ENCODE measurements around the gene SLC9C1.
A peak's percentile ranks its signal among the peaks of the same experiment; 100 is the strongest.

The SLC9C1 gene

GRCh38 chr3:112136046-112136445 is 158.0 kb downstream of the SLC9C1 start:
- Histone ChIP-seq H3K4me3 (no peak overlapping the region), H3K27ac (no peak overlapping the region)

- peak overlapping the region in 4 of 21 experiments; percentile 20 to 61 (median 26) for H3K27ac ChIP-seq
- H3K4me3 ChIP-seq: no peak overlapping the region
Measured at GRCh38 chr3:112134335-112135124, 159.5 kb downstream of the SLC9C1 start.

GRCh38 chr3:112133626-112134334 is 160.2 kb downstream of the SLC9C1 start:
- peak overlapping the region in 5 of 21 experiments; percentile 3 to 78 (median 26) for H3K27ac ChIP-seq
- no peak overlapping the region for H3K4me3 ChIP-seq

- peak within 1 kb of the TSS in 7 of 21 experiments; percentile 9 to 78 (median 40) for H3K27ac ChIP-seq
- H3K4me3 ChIP-seq: peak within 1 kb of the TSS in 2 of 7 experiments; percentile 3 to 6
Measured at GRCh38 chr3:112132975-112133448, 161.0 kb downstream of the SLC9C1 start, which contains the start of gene GCSAM. TSS of gene GCSAM (minus strand) at chr3:112133248. CDS start at chr3:112133120, 128 bp downstream.

- peak overlapping the region in 2 of 7 experiments; percentile 3 to 6 for H3K4me3 ChIP-seq
- peak overlapping the region in 7 of 21 experiments; percentile 9 to 78 (median 40) for H3K27ac ChIP-seq
Measured at GRCh38 chr3:112132554-112132953, 161.5 kb downstream of the SLC9C1 start.

- peak overlapping the region in 1 of 7 experiments; percentile 3 for H3K4me3 ChIP-seq
- H3K27ac ChIP-seq: peak overlapping the region in 4 of 21 experiments; percentile 9 to 78 (median 50)
Measured at GRCh38 chr3:112132088-112132487, 161.9 kb downstream of the SLC9C1 start.

- Histone ChIP-seq H3K4me3 (no peak overlapping the region), H3K27ac (peak overlapping the region in 1 of 21 experiments; percentile 72)
Measured at GRCh38 chr3:112131111-112131510, 162.9 kb downstream of the SLC9C1 start.

- no peak overlapping the region for H3K4me3 ChIP-seq
- peak overlapping the region in 1 of 21 experiments; percentile 72 for H3K27ac ChIP-seq
Measured at GRCh38 chr3:112130638-112130993, 163.4 kb downstream of the SLC9C1 start.

- Histone ChIP-seq H3K4me3 (no peak overlapping the region), H3K27ac (peak overlapping the region in 2 of 21 experiments; percentile 11 to 72)
Measured at GRCh38 chr3:112129925-112130637, 163.9 kb downstream of the SLC9C1 start.

GRCh38 chr3:112128843-112129727 is 164.9 kb downstream of the SLC9C1 start:
- Histone ChIP-seq H3K27ac (peak overlapping the region in 3 of 21 experiments; percentile 6 to 72 (median 37)), H3K4me3 (no peak overlapping the region)

GRCh38 chr3:112127522-112128494 is 166.2 kb downstream of the SLC9C1 start:
- Histone ChIP-seq H3K4me3 (no peak overlapping the region), H3K27ac (peak overlapping the region in 4 of 21 experiments; percentile 2 to 72 (median 14))

GRCh38 chr3:112126511-112126911 is 167.5 kb downstream of the SLC9C1 start:
- no peak overlapping the region for H3K4me3 ChIP-seq
- peak overlapping the region in 5 of 21 experiments; percentile 10 to 72 (median 43) for H3K27ac ChIP-seq

- H3K27ac ChIP-seq: no peak overlapping the region
- no peak overlapping the region for H3K4me3 ChIP-seq
Measured at GRCh38 chr3:112124907-112125607, 169.0 kb downstream of the SLC9C1 start.

- H3K4me3 ChIP-seq: no peak overlapping the region
- no peak overlapping the region for H3K27ac ChIP-seq
Measured at GRCh38 chr3:112123548-112123947, 170.5 kb downstream of the SLC9C1 start.

GRCh38 chr3:112122870-112123269 is 171.1 kb downstream of the SLC9C1 start:
- Histone ChIP-seq H3K27ac (no peak overlapping the region), H3K4me3 (no peak overlapping the region)

GRCh38 chr3:112121577-112122547 is 172.2 kb downstream of the SLC9C1 start:
- no peak overlapping the region for H3K27ac ChIP-seq
- H3K4me3 ChIP-seq: no peak overlapping the region
